Cardiac atrium fibroblast (primary cell): ENCODE results near the gene JAM3. TPM values are rescaled to one million over a fixed set of nuclear protein-coding genes. Genes with fewer than 3 reads are reported as not detected.

Experiments used
- total RNA-seq: library from RNA; depleted of rRNA; stranded (reverse); fragments of >200 nt; gene quantifications from 2 replicates; pipeline ENCODE4 v1.2.3, GENCODE V29; 2015

The JAM3 gene
- total RNA-seq: 43.1 and 53.9 TPM in 2 replicates

GRCh38 chr11:134068829-134069425 lies at the start of gene JAM3:
JAM3 (plus strand) TSS chr11:134069072; CDS start chr11:134069084, 12 bp downstream.

Other genes starting within 250 kb of the JAM3 start
- gene SPATA19, start 223.6 kb upstream of the JAM3 start, total RNA-seq: not detected in 2 replicates
- gene IGSF9B, start 112.1 kb upstream of the JAM3 start, total RNA-seq: 0.65 TPM in 1 of 2 replicates, not detected in the other
- 6.5 and 8.4 TPM in 2 replicates for gene NCAPD3, start 154.9 kb downstream of the JAM3 start, total RNA-seq
- gene VPS26B, start 155.6 kb downstream of the JAM3 start, total RNA-seq: 25.5 and 32.9 TPM in 2 replicates
- gene THYN1, start 184.3 kb downstream of the JAM3 start, total RNA-seq: 21.5 and 22.4 TPM in 2 replicates
- 13.3 and 17.5 TPM in 2 replicates for gene ACAD8, start 184.5 kb downstream of the JAM3 start, total RNA-seq
- gene GLB1L3, start 207.3 kb downstream of the JAM3 start, total RNA-seq: not detected in 2 replicates